OCI-LY7 (cell line): ENCODE data around the gene NXPH1. TPM values are rescaled to one million over a fixed set of nuclear protein-coding genes. Genes with fewer than 3 reads are reported as not detected.

ENCODE experiments used
- BruUV-seq: library from RNA; stranded (reverse); fragments of 400-500 nt; replicated peaks from 2 replicates; lab custom pipeline; 2021; lab: Mats Ljungman, UMichigan
- CTCF ChIA-PET: fragments of 300-600 bp; sonication (Branson Sonifier 250); formaldehyde crosslinking; loops from one replicate; lab custom pipeline; 2022; ENCODE audit warnings: antibody characterized with exemption; ENCODE audit not compliant: unreplicated experiment; lab: Charles Lee
- POLR2A ChIA-PET: fragments of 300-600 bp; sonication (Branson Sonifier 250); formaldehyde crosslinking; loops from one replicate; lab custom pipeline; 2022; ENCODE audit warnings: antibody characterized with exemption; lab: Charles Lee
- DNase-seq: peaks from one replicate; pipeline ENCODE4 v3.0.0-alpha.2; 2015; ENCODE audit warnings: low spot score
- H2AFZ ChIP-seq: fragments of 200-600 bp; sonication (generic), shearing (Covaris generic); 2 replicates; pipeline ENCODE4 v1.6.1; 2014; ENCODE audit warnings: mild to moderate bottlenecking, antibody characterized with exemption, low read length, moderate library complexity
- H3K27ac ChIP-seq: fragments of 200-600 bp; sonication (generic); 2 replicates; pipeline ENCODE4 v1.5.1; 2014; ENCODE audit warnings: mixed run types, low read depth, mild to moderate bottlenecking, moderate library complexity, low read length, inconsistent platforms; ENCODE audit not compliant: poor library complexity, severe bottlenecking
- H3K36me3 ChIP-seq: fragments of 200-600 bp; sonication (generic); 2 replicates; pipeline ENCODE4 v1.6.1; 2014; ENCODE audit warnings: mild to moderate bottlenecking, antibody characterized with exemption, low read length, moderate library complexity, mixed read lengths; ENCODE audit not compliant: insufficient read depth
- H3K4me1 ChIP-seq: fragments of 200-600 bp; sonication (generic); 2 replicates; pipeline ENCODE4 v1.5.1; 2014; ENCODE audit warnings: mild to moderate bottlenecking, low read length; ENCODE audit not compliant: insufficient read depth, poor library complexity, severe bottlenecking
- H3K4me2 ChIP-seq: fragments of 200-600 bp; sonication (generic); 2 replicates; pipeline ENCODE4 v1.6.1; 2014; ENCODE audit warnings: mild to moderate bottlenecking, low read length
- H3K4me3 ChIP-seq: fragments of 200-600 bp; sonication (generic); 2 replicates; pipeline ENCODE4 v1.5.1; 2014; ENCODE audit warnings: mild to moderate bottlenecking, low read depth, low read length; ENCODE audit not compliant: poor library complexity, severe bottlenecking
- H3K79me2 ChIP-seq: fragments of 200-600 bp; sonication (generic); 2 replicates; pipeline ENCODE4 v1.6.1; 2016; ENCODE audit warnings: low read depth, mild to moderate bottlenecking, low read length, moderate library complexity, mixed read lengths; ENCODE audit not compliant: insufficient read depth
- H3K9me2 ChIP-seq: fragments of 200-600 bp; sonication (generic); 2 replicates; pipeline ENCODE4 v1.6.1; 2016; ENCODE audit warnings: mild to moderate bottlenecking, low read length, mixed read lengths; ENCODE audit not compliant: insufficient read depth
- H3K9me3 ChIP-seq: fragments of 200-600 bp; sonication (generic); 2 replicates; pipeline ENCODE4 v1.6.1; 2014; ENCODE audit warnings: mild to moderate bottlenecking, mixed run types, low read length, mixed read lengths
- H4K20me1 ChIP-seq: fragments of 200-600 bp; sonication (generic); 2 replicates; pipeline ENCODE4 v1.6.1; 2014; ENCODE audit warnings: mild to moderate bottlenecking, antibody characterized with exemption, low read length, moderate library complexity, mixed read lengths; ENCODE audit not compliant: insufficient read depth
- CTCF ChIP-seq: fragments of 200-600 bp; sonication (generic); conservative IDR thresholded peaks from 2 replicates; pipeline ENCODE4 v1.5.1; 2014; ENCODE audit warnings: mild to moderate bottlenecking, antibody characterized with exemption, low read length, moderate library complexity, mixed read lengths
- EZH2phosphoT487 ChIP-seq: fragments of 200-600 bp; sonication (generic); IDR thresholded peaks from 2 replicates; pipeline ENCODE4 v1.6.1; 2018; ENCODE audit warnings: low read depth, borderline replicate concordance, mild to moderate bottlenecking, mixed run types, antibody characterized with exemption, low read length, moderate library complexity, mixed read lengths
- intact Hi-C: fragments of 100-400 bp; cut with micrococcal nuclease; formaldehyde crosslinking; loops from one replicate; pipeline ENCODE4 v1.10.0; 2022; ENCODE audit not compliant: unreplicated experiment
- total RNA-seq, 2 experiments: library from RNA; depleted of rRNA in 1 of 2; stranded (reverse); fragments of >200 nt in 1 of 2; shearing (Covaris generic) in 1 of 2; gene quantifications; 2 replicates each; pipeline ENCODE4 v1.2.3, GENCODE V29; 2014 to 2022

NXPH1 gene
- total RNA-seq, 2 experiments from 2014 or later, result not detected

- no peak overlapping the region for H2AFZ ChIP-seq
- no peak overlapping the region for H3K4me2 ChIP-seq
- H3K27ac ChIP-seq, result no peak overlapping the region
- no peaks in the 10 kb centered on the region for H3K9me2 ChIP-seq
- intact Hi-C loops, result no loop called here
- no peaks in the 10 kb centered on the region for H3K9me3 ChIP-seq
- H3K36me3 ChIP-seq, result no peaks in the 10 kb centered on the region
- H3K4me3 ChIP-seq, result no peak overlapping the region
- ChIA-PET CTCF (no interaction called here), POLR2A (interaction anchor here (0.6 kb wide), 2 partner anchors 86 to 99 kb away, joined by 3 read pairs; no protein-coding TSS in a partner anchor)
- no peaks in the 10 kb centered on the region for H3K79me2 ChIP-seq
- TF ChIP-seq CTCF, result no peak
- TF ChIP-seq EZH2phosphoT487, result no peak
- no peaks in the 10 kb centered on the region for H4K20me1 ChIP-seq
- H3K4me1 ChIP-seq, result no peaks in the 10 kb centered on the region
- no TSS peak for BruUV-seq
- DNase-seq, result no peak
Observed at GRCh38 chr7:8751557-8752231, 318.3 kb downstream of the NXPH1 start.

GRCh38 chr7:8753355-8753754 is 319.9 kb downstream of the NXPH1 start:
- Histone ChIP-seq H3K9me2 (no peaks in the 10 kb centered on the region), H3K4me3 (no peak overlapping the region), H2AFZ (no peak overlapping the region), H4K20me1 (no peaks in the 10 kb centered on the region), H3K36me3 (no peaks in the 10 kb centered on the region), H3K4me2 (no peak overlapping the region), H3K4me1 (no peaks in the 10 kb centered on the region), H3K27ac (no peak overlapping the region), H3K79me2 (no peaks in the 10 kb centered on the region), H3K9me3 (no peaks in the 10 kb centered on the region)
- CTCF ChIA-PET, result no interaction called here
- TF ChIP-seq CTCF (no peak), EZH2phosphoT487 (no peak)
- no TSS peak for BruUV-seq
- DNase-seq, result no peak
- POLR2A ChIA-PET, result no interaction called here
- intact Hi-C loops, result no loop called here

GRCh38 chr7:8761731-8762130 is 328.3 kb downstream of the NXPH1 start:
- ChIA-PET CTCF (no interaction called here), POLR2A (interaction anchor here (0.7 kb wide), 1 partner anchor 1820 kb away, joined by 3 read pairs; no protein-coding TSS in a partner anchor)
- Histone ChIP-seq H3K9me2 (no peaks in the 10 kb centered on the region), H3K36me3 (no peaks in the 10 kb centered on the region), H3K4me3 (no peak overlapping the region), H4K20me1 (no peaks in the 10 kb centered on the region), H3K79me2 (no peaks in the 10 kb centered on the region), H3K4me2 (no peak overlapping the region), H3K27ac (no peak overlapping the region), H3K9me3 (no peaks in the 10 kb centered on the region), H2AFZ (no peak overlapping the region), H3K4me1 (no peaks in the 10 kb centered on the region)
- no TSS peak for BruUV-seq
- intact Hi-C loops, result no loop called here
- no peak for DNase-seq
- no peak for TF ChIP-seq EZH2phosphoT487
- no peak for TF ChIP-seq CTCF
